NCI-H2227 (cell line): ENCODE data around the gene PLEK.
"Not testable (repeated sequence)": the region's sequence is repeated elsewhere in the genome, so short reads cannot be mapped to it uniquely, and the experiment has no call there.

ENCODE experiments used
- DNase-seq: peaks from one replicate; lab custom pipeline; 2025; ENCODE audit not compliant: unreplicated experiment; lab: John Stamatoyannopoulos, UW

PLEK gene

DNA sequence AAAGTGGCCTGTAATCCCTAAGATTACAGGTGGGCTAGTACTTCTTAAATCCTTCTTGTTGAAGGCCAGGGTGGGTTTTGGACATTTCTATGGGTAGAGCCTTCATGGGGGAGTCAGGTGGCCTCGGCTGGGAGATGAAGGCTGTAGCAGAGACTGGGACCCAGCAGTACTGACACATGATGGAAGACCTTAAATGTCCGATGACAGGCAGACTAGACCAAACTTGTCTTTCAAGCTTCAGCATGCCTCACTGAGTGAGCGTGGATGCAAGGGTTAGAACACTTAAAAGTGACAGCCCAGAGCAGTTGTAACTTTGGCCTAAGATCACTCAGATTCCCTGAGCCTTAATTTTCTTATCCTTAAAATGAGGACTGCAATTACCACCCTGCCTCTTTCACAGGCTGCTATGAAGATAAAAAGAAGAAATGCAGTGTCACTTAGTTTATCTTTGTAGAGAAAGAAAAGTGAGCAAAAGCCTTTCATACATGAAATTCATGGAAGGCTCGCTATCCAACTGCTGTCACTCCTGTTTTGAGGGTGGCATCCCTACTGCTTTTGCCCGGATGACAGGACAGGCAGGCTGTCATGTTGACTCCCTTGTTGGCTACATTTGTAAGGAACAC is 19.5 kb downstream of the PLEK start:
- DNase-seq = no peak

DNA sequence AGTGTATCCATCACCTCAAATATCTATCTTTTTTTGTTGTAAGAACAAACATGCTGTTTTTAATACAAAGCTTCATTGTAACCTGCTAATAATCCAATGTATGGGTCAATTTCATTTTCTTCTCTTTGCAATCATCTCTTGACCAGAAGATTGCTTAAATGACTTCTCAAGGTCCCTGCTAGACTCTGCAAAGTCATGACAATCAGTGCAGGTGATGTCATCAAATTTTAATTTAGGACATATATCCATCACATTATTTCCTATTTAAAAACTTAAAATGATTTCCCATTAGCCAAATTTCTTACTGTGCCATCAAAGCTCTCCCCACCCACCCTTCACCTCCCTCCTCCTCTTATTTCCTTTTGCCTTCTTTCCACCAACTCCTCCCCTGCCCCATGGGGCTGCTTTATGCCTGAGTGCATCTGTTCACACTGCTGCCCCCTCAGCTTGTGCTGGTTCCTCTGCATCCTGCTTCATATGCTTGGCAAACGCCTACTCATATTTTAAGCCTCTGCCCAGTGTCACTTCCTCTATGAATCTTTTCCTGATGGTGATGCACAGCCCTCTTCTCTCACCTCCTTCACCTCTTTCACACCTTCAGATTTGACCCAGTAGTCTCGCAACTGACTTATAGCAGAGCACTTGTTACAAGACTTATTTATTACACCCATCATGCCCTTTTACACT is 20.3 kb downstream of the PLEK start:
- no peak for DNase-seq

DNA sequence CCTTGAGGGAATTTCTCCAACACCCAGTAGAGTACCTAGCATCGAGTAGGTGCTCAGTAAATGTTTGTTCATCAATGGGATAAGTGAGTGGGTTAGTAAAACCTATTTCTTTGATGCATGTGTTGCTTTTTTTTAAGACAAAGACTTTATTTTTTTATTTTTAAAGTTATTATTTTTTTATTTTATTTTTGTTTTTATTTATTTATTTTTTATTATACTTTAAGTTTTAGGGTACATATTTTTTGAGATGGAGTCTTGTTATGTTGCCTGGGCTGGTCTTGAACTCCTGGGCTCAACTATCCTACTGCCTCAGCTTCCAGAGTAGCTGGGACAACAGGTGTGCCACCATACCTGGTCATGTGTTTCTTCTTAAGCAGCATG is 20.8 kb downstream of the PLEK start:
- no peak for DNase-seq

DNA sequence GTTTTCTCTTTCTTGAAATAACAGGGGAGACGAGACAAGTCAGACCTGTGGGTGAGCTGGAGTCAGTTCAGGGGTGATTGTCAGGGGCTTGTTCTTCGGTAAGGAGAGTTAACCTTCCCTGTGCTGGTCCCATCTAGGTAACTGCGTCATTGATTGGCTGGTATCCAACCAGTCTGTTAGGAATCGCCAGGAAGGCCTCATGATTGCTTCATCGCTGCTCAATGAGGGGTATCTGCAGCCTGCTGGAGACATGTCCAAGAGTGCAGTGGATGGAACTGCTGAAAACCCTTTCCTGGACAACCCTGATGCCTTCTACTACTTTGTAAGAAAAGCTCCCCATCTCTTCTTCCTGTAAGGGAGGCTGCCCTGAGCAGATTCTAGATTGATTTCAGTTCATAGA is 21.3 kb downstream of the PLEK start:
- DNase-seq = no peak

DNA sequence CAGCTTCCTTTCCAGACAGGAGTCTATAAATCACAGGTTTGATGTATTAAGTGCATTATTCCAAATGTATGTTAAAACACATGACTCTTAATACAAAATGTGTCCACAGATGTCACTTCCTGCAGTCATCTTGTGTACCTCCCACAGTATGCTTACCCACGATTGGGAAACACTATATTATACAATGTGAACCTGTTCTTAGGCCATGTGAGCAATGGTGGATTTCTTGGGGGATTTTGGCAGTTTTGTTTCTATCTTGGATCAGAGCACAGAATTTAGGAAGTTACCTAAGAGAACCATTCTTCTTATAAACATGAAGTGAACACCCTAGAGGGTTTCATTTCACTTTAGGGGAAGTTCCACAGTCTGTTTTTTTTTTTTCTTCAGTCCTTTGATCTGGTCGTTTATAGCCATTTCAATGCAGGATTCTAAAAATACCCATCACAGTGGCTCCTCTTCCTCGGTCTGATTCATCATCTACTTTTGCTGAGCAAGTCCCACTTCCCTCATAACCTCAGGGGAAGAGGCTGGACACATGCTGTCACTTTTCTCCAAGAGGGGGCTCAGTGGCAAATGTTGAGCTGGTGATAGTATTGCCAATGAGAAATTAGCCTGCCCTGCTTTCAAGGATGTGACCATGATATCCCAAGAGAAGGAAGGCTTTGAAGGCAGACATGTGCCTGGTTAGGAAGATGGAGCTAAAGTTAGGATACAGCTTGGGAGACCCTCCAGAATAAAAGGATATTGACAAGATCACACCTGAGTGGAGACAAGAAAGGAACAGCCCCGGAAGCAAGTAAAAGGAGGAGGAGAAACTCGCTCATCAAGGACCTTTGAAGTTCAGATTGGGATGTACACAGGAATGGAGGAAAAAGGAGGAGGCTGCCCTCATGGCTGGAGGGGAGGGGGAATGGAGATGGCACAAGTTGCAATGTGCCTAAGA is 22.6 kb downstream of the PLEK start:
- DNase-seq = no peak

DNA sequence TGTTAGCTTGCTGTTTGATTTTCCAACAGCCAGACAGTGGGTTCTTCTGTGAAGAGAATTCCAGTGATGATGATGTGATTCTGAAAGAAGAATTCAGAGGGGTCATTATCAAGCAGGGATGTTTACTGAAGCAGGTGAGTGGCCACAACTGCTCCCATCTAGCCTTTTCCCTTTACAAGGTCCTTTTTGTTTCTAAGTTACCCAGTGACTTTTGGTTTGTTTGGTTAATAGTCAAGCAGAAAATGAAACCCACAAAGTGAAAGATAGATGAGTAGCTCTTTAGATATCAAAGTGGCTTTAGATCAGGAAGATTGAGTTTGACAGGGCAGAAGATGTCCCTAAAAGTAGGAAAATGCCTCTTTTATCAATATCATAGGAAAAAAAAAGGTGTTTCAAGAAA is 23.3 kb downstream of the PLEK start:
- no peak for DNase-seq

DNA sequence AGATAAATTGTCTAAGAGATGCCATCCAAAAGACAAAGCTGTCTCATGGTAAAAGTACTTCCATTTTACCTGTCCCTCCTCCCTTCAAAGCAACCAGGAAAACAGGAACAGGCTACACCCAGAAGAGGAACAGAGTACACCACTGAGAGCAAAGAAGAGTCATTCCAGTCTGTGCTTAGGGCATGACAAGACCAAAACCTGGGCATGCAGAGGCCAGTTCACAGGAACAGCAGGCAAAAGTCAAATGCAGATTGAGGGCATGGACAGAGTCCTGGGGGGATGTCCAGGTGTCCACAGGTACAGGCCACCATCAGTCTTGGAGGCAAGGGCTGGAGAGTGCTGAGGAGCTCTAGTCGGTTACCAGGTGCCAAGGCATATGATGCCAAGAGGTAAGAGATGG is 23.7 kb downstream of the PLEK start:
- no peak for DNase-seq

DNA sequence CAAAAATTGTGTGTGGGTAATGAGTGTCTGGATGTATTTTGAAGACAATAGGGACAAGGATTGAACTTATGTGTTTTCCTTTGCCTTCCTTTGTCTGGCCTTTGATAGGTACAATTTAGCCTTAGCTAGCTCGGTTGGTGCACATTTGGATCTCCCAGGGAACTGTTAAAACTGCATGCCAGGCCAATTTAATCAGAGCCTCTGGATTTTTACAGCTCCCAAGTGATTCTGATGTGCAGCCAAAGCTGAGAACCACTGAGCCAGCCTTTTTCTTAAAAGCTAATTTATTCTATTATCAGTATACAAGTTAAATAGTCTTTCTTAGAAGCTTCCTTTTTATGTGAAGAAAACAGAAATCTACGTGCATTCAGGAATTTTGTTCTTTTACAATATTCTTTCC is 25.0 kb downstream of the PLEK start:
- DNase-seq = no peak

DNA sequence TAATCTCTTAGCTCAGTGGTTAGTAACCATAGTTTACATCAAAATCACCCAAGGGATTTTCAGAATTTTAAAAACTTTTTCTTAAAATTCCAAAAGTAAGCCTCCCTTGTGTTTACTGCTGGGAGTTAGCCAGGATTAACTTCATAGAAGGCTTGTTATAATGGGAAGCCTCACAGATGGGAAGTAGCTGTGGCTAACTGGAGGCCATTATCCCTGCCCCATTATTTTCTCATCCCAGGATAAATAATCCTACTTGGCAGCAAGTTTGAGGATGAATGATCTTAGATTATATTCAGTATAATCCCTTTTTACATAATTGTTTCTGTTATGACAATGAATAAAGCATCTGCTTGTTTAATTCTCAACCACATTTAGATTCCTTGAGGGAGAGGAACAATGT is 25.5 kb downstream of the PLEK start:
- DNase-seq = no peak

DNA sequence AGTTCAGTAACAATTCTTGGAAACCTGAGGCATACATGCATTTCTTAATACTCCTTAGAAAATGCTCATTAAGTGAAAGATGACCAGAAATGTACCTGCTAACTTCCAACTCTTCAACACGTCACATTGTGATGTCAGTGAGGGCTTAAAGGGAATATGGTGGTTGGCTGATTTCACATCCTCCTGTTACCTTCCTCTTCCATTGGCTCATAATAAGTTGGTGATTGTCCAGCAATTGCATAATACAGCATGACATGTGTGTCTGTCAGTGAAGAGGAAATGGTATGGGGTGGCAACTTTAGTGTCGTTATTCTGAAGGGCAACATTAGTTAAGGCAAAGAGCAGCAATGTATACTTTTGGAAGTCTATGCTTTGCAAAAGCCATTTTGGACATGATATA is 26.0 kb downstream of the PLEK start:
- no peak for DNase-seq

DNA sequence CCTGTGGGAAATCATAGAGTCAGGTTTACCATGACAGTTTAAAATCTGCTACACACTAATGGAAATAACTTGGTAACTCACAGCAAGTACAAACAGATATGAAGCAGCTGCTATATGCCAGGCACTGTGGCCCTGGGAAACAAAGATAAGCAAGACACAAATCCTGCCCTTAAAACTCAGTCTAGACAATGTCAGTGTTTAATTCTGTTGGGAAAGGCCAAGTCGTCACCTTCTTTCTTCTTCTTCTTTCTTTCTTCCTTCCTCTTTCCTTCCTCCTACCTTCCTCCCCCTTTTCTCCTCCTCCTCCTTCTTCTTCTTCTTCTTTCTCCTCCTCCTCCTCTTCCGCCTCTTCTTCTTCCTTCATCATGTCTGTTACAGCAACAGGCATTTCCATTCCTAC is 26.8 kb downstream of the PLEK start:
- DNase-seq = no peak

DNA sequence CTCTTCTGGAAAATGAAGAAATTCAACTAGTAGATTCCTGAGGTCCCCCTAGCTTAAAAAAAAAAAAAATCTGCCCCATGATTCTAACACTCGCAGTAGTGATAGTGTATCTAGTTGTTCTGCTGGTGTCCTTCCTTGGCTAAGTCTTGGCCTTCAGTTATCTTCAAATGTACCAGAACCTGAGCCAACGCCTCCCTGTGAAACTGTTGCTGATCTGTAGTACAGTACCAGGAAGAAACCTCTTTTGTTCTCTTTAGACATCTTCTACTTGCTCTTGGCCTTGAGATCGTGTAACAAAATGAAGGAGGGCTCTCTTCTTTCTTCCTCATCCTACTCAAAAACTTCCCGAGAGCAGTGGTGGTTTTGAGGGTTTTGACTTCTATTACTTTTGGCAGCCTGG is 31.0 kb downstream of the PLEK start:
- no peak for DNase-seq

DNA sequence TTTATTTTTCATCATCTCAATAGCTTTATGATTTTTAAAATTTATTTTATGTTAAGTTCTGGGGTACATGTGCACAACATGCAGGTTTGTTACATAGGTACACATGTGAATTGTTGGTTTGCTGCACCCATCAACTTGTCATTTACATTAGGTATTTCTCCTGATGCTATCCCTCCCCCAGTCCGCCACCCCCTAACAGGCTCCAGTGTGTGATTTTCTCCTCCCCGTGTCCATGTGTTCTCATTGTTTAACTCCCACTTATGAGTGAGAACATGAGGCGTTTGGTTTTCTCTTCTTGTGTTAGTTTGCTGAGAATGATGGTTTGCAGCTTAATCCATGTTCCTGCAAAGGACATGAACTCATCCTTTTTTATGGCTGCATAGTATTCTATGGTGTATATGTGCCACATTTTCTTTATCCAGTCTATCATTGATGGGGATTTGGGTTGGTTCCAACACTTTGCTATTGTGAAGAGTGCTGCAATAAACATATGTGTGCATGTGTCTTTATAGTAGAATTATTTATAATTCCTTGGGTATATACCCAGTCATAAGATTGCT is 32.7 kb downstream of the PLEK start:
- DNase-seq = not testable (repeated sequence)

DNA sequence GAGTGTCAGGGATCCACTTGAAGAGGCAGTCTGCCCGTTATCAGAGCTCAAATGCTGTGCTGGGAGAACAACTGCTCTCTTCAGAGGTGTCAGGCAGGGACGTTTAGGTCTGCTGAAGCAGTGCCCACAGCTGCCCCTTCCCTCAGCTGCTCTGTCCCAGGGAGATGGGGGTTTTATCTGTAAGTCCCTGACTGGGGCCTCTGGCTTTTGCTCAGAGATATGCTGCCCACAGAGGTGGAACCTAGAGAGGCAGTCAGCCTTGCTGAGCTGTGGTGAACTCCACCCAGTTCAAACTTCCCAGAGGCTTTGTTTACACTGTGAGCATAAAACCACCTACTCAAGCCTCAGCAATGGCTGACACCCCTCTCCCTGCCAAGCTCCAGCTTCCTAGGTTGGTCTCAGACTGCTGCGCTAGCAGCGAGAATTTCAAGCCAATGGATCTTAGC is 38.1 kb downstream of the PLEK start:
- DNase-seq = no peak

DNA sequence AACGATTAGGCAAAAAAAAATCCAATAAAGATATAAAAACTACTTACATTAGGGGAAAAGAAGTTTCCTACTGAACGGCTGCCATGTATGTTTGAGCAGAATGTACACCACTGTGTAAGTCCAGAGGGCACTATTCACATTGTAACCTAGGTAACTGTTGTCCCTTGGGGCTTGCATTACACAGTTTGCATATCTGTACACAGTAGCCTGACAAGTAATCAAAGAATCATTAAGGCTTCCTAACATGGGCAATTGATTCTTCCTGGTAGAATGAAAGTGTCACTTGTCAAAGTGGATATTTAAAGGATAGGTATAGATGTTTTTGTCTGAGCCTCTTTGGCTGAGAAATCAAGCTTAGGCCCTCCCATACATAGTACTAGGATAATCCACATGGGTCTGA is 39.1 kb downstream of the PLEK start:
- no peak for DNase-seq

DNA sequence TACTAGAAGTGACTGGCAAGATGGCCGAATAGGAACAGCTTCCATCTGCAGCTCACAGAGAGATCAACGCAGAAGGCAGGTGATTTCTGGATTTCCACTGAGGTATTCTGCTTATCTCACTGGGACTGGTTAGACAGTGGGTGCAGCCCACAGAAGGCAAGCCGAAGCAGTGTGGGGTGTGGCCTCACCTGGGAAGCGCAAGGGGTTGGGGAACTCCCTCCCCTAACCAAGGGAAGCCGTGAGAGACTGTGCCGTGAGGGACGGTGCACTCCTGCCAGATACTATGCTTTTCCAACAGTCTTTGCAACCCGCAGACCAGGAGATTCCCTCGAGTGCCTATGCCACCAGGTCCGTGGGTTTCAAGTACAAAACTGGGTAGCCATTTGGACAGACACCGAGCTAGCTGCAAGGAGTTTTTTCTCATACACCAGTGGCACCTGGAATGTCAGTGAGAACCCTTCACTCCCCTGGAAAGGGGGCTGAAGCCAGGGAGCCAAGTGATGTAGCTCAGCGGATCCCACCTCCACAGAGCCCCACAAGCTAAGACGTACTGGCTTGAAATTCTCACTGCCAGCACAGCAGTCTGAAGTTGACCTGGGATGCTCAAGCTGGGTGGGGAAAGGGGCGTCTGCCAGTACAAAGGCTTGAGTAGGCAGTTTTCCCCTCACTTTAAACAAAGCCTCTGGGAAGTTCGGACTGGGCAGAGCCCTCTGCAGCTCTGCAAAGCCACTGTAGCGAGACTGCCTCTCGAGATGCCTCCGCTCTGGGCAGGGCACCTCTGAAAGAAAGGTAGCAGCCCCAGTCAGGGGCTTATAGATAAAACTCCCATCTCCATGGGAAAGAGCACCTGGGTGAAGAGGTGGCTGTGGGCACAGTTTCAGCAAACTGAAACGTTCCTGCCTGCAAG is 40.1 kb downstream of the PLEK start:
- no peak for DNase-seq

DNA sequence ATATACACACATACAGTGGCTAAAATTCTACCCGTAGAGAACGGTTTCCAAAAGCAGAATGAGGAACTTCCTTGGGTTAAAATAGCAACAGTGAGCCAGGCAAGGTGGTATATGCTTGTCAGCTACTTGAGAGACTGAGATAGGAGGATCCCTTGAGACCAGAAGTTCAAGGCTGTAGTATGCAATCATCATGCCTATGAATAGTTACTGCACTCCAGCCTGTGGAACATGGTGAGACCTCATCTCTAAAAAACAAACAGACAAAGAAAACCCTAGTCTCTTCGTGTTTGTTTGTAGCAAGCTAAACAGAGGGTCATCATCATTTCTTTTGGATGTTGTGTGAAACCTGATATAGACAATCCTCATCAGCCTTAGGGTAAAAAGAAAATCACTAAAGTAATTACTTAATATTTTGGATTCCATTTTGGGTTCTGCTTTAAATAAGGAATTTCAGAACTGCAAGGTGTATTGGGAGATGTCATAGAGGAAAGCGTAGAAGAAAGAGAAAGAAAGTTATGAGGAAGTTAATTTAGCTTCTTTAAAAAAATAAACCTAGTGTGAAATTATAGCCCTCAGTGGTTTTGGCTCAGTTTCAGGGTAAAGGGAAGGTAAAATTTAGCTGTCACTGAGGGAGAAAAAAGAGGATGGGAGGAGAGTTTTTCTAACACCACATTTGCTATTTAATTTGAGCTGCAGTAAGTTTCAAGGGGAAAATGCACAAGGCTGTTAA is 46.5 kb downstream of the PLEK start:
- DNase-seq = peak; percentile 53

DNA sequence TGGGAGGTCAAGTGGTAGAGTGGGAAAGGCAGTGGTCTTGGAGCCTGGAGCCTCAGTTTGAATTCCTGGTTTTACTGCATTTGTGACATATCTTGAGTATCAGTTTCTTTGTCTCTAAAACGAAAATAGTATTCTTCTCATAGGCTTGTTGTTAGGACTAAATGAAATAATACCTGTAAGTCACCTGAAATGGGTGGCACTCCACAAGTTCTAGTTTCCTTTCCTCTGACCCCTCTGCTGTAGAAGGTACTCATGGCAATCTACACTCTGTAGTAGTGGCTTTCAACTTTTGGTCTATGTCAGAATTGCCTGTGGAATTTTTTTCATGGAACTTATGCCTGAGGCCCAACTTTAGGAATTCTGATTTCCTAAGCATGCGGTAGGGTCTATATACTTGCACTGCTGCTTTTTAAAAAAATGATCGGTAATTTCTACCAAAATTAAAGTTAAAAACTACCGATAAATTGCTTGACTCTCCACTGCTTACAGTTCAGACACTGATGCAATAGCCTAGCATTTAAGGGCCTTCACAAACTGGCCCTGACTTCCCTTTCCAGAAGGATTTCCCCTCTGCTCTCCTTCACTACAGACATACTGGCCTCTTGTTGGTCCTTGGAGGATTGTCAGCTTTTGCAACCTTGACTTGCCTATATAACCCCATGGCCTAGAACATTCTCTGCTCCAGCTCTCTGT is 47.2 kb downstream of the PLEK start:
- no peak for DNase-seq

DNA sequence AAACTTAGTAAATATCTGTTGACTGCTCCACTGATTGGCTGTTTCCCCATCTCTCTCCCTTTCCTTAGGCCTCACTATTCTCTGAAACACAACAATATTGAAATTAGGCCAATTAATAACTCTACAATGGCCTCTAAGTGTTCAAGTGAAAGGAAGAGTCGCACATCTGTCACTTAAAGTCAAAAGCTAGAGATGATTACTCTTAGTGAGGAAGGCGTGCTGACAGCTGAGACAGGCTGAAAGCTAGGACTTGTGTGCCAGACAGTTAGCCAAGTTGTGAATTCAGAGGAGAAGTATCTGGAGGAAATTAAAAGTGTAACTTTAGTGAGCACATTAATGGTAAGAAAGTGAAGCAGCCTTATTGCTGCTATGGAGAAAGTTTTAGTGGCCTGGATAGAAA is 48.4 kb downstream of the PLEK start:
- no peak for DNase-seq
